HepG2 (cell line): ENCODE measurements around the gene DNAI2. TPM values are rescaled to one million over a fixed set of nuclear protein-coding genes. Genes with fewer than 3 reads are reported as not detected.
A peak's percentile ranks its signal among the peaks of the same experiment; 100 is the strongest.

Experiments used
- ATAC-seq: fragments of 200-7000 bp; cut with Tn5 transposase; 3 replicates; pipeline ENCODE4 v1.9.1; 2020; ENCODE audit warnings: mild to moderate bottlenecking, moderate library complexity
- BruUV-seq: library from RNA; stranded (reverse); fragments of 400-500 nt; replicated peaks from 2 replicates; lab custom pipeline; 2021; lab: Mats Ljungman, UMichigan
- CTCF ChIA-PET: fragments of 300-600 bp; formaldehyde crosslinking; extraction: SDS; loops from one replicate; lab custom pipeline; 2021; ENCODE audit warnings: low total read pairs, inconsistent platforms, low intra/inter-chr PET ratio; lab: Yijun Ruan, JAX
- POLR2A ChIA-PET: fragments of 350-600 bp; sonication (Branson Sonifier 250); formaldehyde crosslinking; loops from one replicate; lab custom pipeline; 2020; ENCODE audit warnings: antibody characterized with exemption, inconsistent platforms; lab: Yijun Ruan, JAX
- DNase-seq: peaks from one replicate; pipeline ENCODE4 v3.0.0-alpha.2; 2015; ENCODE audit warnings: low spot score
- FAIRE-seq: peaks from 3 replicates; lab custom pipeline; 2011; peaks lifted over from hg19 to GRCh38; lab: Jason Lieb, UNC
- H2AFZ ChIP-seq: one replicate; pipeline ENCODE4 v1.6.1; 2011; ENCODE audit warnings: low read length, inconsistent platforms
- H3K27ac ChIP-seq: fragments of 300-600 bp; 3 replicates; pipeline ENCODE4 v1.8.0; 2011; ENCODE audit warnings: mixed run types, mild to moderate bottlenecking, mixed read lengths, low read length, inconsistent platforms; ENCODE audit not compliant: insufficient read depth; ENCODE audit errors: extremely low read length
- H3K27me3 ChIP-seq, 2 experiments: fragments of 200-600 bp in 1 of 2; 2 replicates in 1 of 2; 3 replicates in 1 of 2; pipeline versions ENCODE4 v1.6.0 to v1.8.0; 2011; ENCODE audit warnings: low read length in 2 of 2, mild to moderate bottlenecking in 2 of 2, moderate library complexity in 2 of 2, inconsistent platforms in 1 of 2; ENCODE audit not compliant: insufficient read depth in 2 of 2, control insufficient read depth in 1 of 2
- H3K36me3 ChIP-seq, 2 experiments: fragments of 200-600 bp in 1 of 2; replicated peaks in 1 of 2; 2 replicates in 1 of 2; 3 replicates in 1 of 2; pipeline versions ENCODE4 v1.5.1 to v1.8.0; 2011; ENCODE audit warnings: low read length in 2 of 2, inconsistent platforms in 1 of 2; ENCODE audit not compliant: insufficient read depth in 2 of 2, control insufficient read depth in 1 of 2
- H3K4me1 ChIP-seq: 2 replicates; pipeline ENCODE4 v1.5.1; 2012; ENCODE audit warnings: low read length, inconsistent platforms; ENCODE audit not compliant: insufficient read depth
- H3K4me2 ChIP-seq: 2 replicates; pipeline ENCODE4 v1.6.0; 2011; ENCODE audit warnings: low read depth, low read length, inconsistent platforms
- H3K4me3 ChIP-seq, 3 experiments: fragments of 200-600 bp in 1 of 3; sonication (generic), shearing (Covaris generic) in 1 of 3; replicated peaks in 1 of 3; 2 replicates each; pipeline ENCODE4 v1.5.1; 2011 to 2016; ENCODE audit warnings: low read length in 3 of 3, inconsistent platforms in 2 of 3, low read depth in 2 of 3, mild to moderate bottlenecking in 2 of 3, control low read depth in 1 of 3, mixed read lengths in 1 of 3; ENCODE audit not compliant: insufficient read depth in 1 of 3
- H3K79me2 ChIP-seq: one replicate; pipeline ENCODE4 v1.6.1; 2011; ENCODE audit warnings: low read length, inconsistent platforms; ENCODE audit not compliant: insufficient read depth
- H3K9ac ChIP-seq: 2 replicates; pipeline ENCODE4 v1.6.0; 2011; ENCODE audit warnings: mild to moderate bottlenecking, low read depth, low read length, inconsistent platforms; ENCODE audit not compliant: insufficient read depth
- H3K9me3 ChIP-seq: 2 replicates; pipeline ENCODE4 v1.5.1; 2012; ENCODE audit warnings: mild to moderate bottlenecking, low read length
- H4K20me1 ChIP-seq: 2 replicates; pipeline ENCODE4 v1.6.0; 2011; ENCODE audit warnings: inconsistent platforms, mild to moderate bottlenecking, low read length, moderate library complexity; ENCODE audit not compliant: insufficient read depth
- GMEB1 ChIP-seq: sonication (generic); formaldehyde crosslinking; IDR thresholded peaks from 2 replicates; pipeline ENCODE4 v1.5.1; 2020; ENCODE audit warnings: missing genetic modification reagents, mild to moderate bottlenecking, borderline replicate concordance
- HCFC1 ChIP-seq: fragments of 150-350 bp; IDR thresholded peaks from 2 replicates; pipeline ENCODE4 v1.6.1; 2014; ENCODE audit warnings: low read depth, low read length
- HMGA1 ChIP-seq: sonication (generic); formaldehyde crosslinking; conservative IDR thresholded peaks from 2 replicates; pipeline ENCODE4 v1.4.0; 2020; ENCODE audit warnings: missing genetic modification reagents
- HNRNPL ChIP-seq: fragments of 200-400 bp; formaldehyde crosslinking; IDR thresholded peaks from 2 replicates; pipeline ENCODE4 v1.6.1; 2017; ENCODE audit warnings: mild to moderate bottlenecking, low read depth, low read length
- TFDP2 ChIP-seq: sonication (generic); formaldehyde crosslinking; IDR thresholded peaks from 2 replicates; pipeline ENCODE4 v1.4.0; 2020; ENCODE audit warnings: missing genetic modification reagents
- ZNF263 ChIP-seq: sonication (generic); formaldehyde crosslinking; IDR thresholded peaks from 2 replicates; pipeline ENCODE4 v1.4.0; 2020; ENCODE audit warnings: missing genetic modification reagents
- ZNF407 ChIP-seq: sonication (generic); formaldehyde crosslinking; IDR thresholded peaks from one replicate; pipeline ENCODE4 v1.5.1; 2020; ENCODE audit warnings: mild to moderate bottlenecking, missing genetic modification reagents; ENCODE audit errors: not compliant biosample characterization
- WGBS: methylation state at CpG from one replicate; pipeline ENCODE4 v1.1.6; 2017; ENCODE audit warnings: low lambda C conversion rate; 5-methylcytosine and 5-hydroxymethylcytosine counted together
- in situ Hi-C: cut with HindIII; loops from 2 replicates; pipeline ENCODE4 v1.10.0; 2017; ENCODE audit warnings: low pct_unique_long_range_greater_than_20kb; ENCODE audit not compliant: extremely low pct_ligation_motif_present
- intact Hi-C: fragments of 100-400 bp; cut with micrococcal nuclease; formaldehyde crosslinking; loops from one replicate; pipeline ENCODE4 v1.10.0; 2022; ENCODE audit not compliant: unreplicated experiment
- polyA plus RNA-seq, 8 experiments: library from polyadenylated mRNA; depleted of rRNA in 3 of 8; stranded (reverse) in 7 of 8; unstranded in 1 of 8; fragments of >200 nt; fragmentation: Illumina TruSeq in 4 of 8; extraction: Trizol in 4 of 8; gene quantifications; 2 replicates each; pipeline versions ENCODE4 v1.2.1 to v1.2.3, GENCODE V29; 2011 to 2016; ENCODE audit warnings: low read depth in 4 of 8, missing spikeins in 1 of 8, mixed read lengths in 1 of 8; ENCODE audit not compliant: insufficient read depth in 1 of 8
- total RNA-seq, 5 experiments: library from RNA; depleted of rRNA; stranded (reverse); fragments of >200 nt; fragmentation: Illumina TruSeq; extraction: Trizol; gene quantifications; 2 replicates each; pipeline ENCODE4 v1.2.3, GENCODE V29; 2016; ENCODE audit warnings: low read depth in 1 of 5
- TF ChIP-seq, protein P1 (sequence below): sonication (generic); formaldehyde crosslinking; IDR thresholded peaks from 2 replicates; pipeline ENCODE4 v1.5.0; 2020; ENCODE audit warnings: missing genetic modification reagents

The DNAI2 gene
- total and polyA plus RNA-seq, 2 of the 13 experiments (the other 11 are each of a cell fraction or from before 2014, with no cell fraction given), result not detected

- DNase-seq, result no peak
Measured at GRCh38 chr17:74345433-74346241, 71.6 kb downstream of the DNAI2 start.

More at GRCh38 chr17:74345433-74346241, 71.6 kb downstream of the DNAI2 start:
- no peak for ATAC-seq
- Histone ChIP-seq H4K20me1 (no peaks in the 10 kb centered on the region; the same call in 1 of the 2 replicates), H3K4me1 (peaks cover 4% of the 10 kb centered on the region), H2AFZ (no peak overlapping the region), H3K4me2 (no peak overlapping the region)
- WGBS, result 12% methylated on average over 9 of the region's 13 CpGs
- FAIRE-seq, result no peak
- TF ChIP-seq TFDP2 (no peak), ZNF263 (CRISPR knock-in tag) (peak; percentile 68; the same call in 1 of the 2 replicates), HMGA1 (no peak), ZNF407 (CRISPR knock-in tag) (no peak), HCFC1 (no peak), HNRNPL (no peak), GMEB1 (CRISPR knock-in tag) (no peak)
- TF ChIP-seq, protein P1, sequence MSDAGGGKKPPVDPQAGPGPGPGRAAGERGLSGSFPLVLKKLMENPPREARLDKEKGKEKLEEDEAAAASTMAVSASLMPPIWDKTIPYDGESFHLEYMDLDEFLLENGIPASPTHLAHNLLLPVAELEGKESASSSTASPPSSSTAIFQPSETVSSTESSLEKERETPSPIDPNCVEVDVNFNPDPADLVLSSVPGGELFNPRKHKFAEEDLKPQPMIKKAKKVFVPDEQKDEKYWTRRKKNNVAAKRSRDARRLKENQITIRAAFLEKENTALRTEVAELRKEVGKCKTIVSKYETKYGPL (CRISPR knock-in tag), result no peak
- TF ChIP-seq, all 625 proteins: peak for 1
- intact Hi-C loops, result no loop called here
- no peaks in the 10 kb centered on the region for H3K79me2 ChIP-seq
- ChIA-PET POLR2A (no interaction called here), CTCF (no interaction called here)
- H3K9ac ChIP-seq, result no peak overlapping the region
- H3K27me3 ChIP-seq, result peaks cover 11 to 60% of the 10 kb centered on the region in 2 experiments
- H3K27ac ChIP-seq, result no peak overlapping the region
- no peaks in the 10 kb centered on the region for H3K9me3 ChIP-seq
- BruUV-seq, result no TSS peak
- no peaks in the 10 kb centered on the region for H3K36me3 ChIP-seq
- no peak overlapping the region for H3K4me3 ChIP-seq
- in situ Hi-C loops, result no loop called here
